ENCODE results near the gene GSK3A. TPM values are rescaled to one million over a fixed set of nuclear protein-coding genes. Genes with fewer than 3 reads are reported as not detected.

GSK3A gene
- total RNA-seq, 1 donor from 2014 or later = 50.3 TPM

DNA sequence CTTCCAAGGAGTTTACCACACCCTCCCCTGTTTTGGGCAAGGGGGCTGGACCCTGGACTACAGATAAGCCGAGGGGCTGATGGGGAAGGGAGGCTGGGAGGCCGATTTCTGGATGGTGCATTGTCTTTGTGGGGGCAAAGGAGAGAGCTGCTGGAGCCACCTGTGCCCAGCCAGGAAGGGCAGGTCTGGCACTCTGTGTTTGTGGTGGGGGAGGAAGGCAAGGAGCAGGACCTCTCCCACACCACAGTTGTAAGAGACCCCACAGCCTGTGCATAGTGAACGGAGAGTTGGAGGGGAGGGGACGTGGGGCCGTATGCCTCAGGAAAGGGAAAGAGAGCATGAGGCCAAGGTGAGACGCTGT, 43.6 kb upstream of the GSK3A start:
- no peak for FAIRE-seq
- H3K79me2 ChIP-seq (ENCODE audit: insufficient read depth, low read length) = peaks cover 51% of the 10 kb centered on the region
- H3K4me3 ChIP-seq (ENCODE audit: insufficient read depth, low read depth, low read length) = no peak overlapping the region
- no peak overlapping the region for H3K27ac Mint-ChIP-seq (ENCODE audit: unreplicated experiment)
- H4K20me1 ChIP-seq (ENCODE audit: insufficient read depth, low read length) = peaks cover 69% of the 10 kb centered on the region
- no peak overlapping the region for H2AFZ ChIP-seq (ENCODE audit: low read depth, low read length)
- no peaks in the 10 kb centered on the region for H3K9me3 ChIP-seq (ENCODE audit: insufficient read depth, low read depth, low read length)
- TF ChIP-seq CTCF (IDR thresholded peaks at IDR 0.05; ENCODE audit: insufficient read depth, low read depth, low read length) (no peak), EZH2 (IDR thresholded peaks at IDR 0.05; ENCODE audit: insufficient read depth, low read length) (no peak)
- DNase-seq (ENCODE audit: low read depth) = no peak
- peak overlapping the region; percentile 100 for H3K4me2 ChIP-seq (ENCODE audit: low read length)
- H3K27me3 Mint-ChIP-seq (ENCODE audit: low read depth, unreplicated experiment) = no peaks in the 10 kb centered on the region
- H3K9me3 Mint-ChIP-seq (ENCODE audit: unreplicated experiment) = peaks cover 2% of the 10 kb centered on the region
- peaks cover 4% of the 10 kb centered on the region for H3K36me3 Mint-ChIP-seq (ENCODE audit: low read depth, unreplicated experiment)
- no peak overlapping the region for H3K27ac ChIP-seq (ENCODE audit: low read depth, low read length)
- H3K4me1 Mint-ChIP-seq (ENCODE audit: low read depth, unreplicated experiment) = peaks cover 21% of the 10 kb centered on the region
- peaks cover 15% of the 10 kb centered on the region for H3K36me3 ChIP-seq (ENCODE audit: insufficient read depth, low read length)
- H3K4me3 Mint-ChIP-seq (ENCODE audit: unreplicated experiment) = peak overlapping the region; percentile 87
- peaks cover 45% of the 10 kb centered on the region for H3K4me1 ChIP-seq (ENCODE audit: insufficient read depth, low read length)
- peak overlapping the region; percentile 87 for H3K9ac ChIP-seq (ENCODE audit: low read length)
- no peaks in the 10 kb centered on the region for H3K27me3 ChIP-seq (ENCODE audit: insufficient read depth, low read length)

DNA sequence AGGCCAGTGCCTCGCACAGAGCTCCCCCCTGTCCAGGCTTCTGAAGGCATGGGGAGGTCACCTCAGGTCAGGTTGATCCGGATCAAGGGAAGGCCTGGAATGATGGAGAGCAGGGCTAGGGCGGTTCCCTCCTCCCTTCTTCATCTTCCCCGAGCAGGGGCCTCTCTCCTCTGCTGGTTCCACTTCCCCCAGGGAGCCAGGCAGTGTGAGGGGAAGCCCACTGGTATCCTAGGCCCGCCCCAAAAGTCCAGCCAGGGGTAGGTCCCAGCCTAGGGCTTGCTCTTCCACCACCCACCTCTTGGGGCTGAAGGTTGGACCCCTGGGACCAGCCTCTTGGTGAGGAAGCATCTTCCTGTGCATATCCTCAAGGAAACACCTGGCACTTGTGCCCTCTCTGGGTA, 43.1 kb upstream of the GSK3A start:
- DNase-seq (ENCODE audit: low read depth) (no peak), FAIRE-seq (no peak)
- Mint-ChIP-seq H3K4me3 (ENCODE audit: unreplicated experiment) (peak overlapping the region; percentile 87), H3K36me3 (ENCODE audit: low read depth, unreplicated experiment) (peaks cover 4% of the 10 kb centered on the region), H3K4me1 (ENCODE audit: low read depth, unreplicated experiment) (peaks cover 21% of the 10 kb centered on the region), H3K27me3 (ENCODE audit: low read depth, unreplicated experiment) (no peaks in the 10 kb centered on the region), H3K9me3 (ENCODE audit: unreplicated experiment) (peaks cover 2% of the 10 kb centered on the region), H3K27ac (ENCODE audit: unreplicated experiment) (no peak overlapping the region)
- peaks cover 66% of the 10 kb centered on the region for H4K20me1 ChIP-seq (ENCODE audit: insufficient read depth, low read length)
- no peaks in the 10 kb centered on the region for H3K9me3 ChIP-seq (ENCODE audit: insufficient read depth, low read depth, low read length)
- no peak overlapping the region for H3K27ac ChIP-seq (ENCODE audit: low read depth, low read length)
- peaks cover 13% of the 10 kb centered on the region for H3K36me3 ChIP-seq (ENCODE audit: insufficient read depth, low read length)
- H3K4me3 ChIP-seq (ENCODE audit: insufficient read depth, low read depth, low read length) = peak overlapping the region; percentile 73
- H2AFZ ChIP-seq (ENCODE audit: low read depth, low read length) = no peak overlapping the region
- H3K79me2 ChIP-seq (ENCODE audit: insufficient read depth, low read length) = peaks cover 51% of the 10 kb centered on the region
- peaks cover 45% of the 10 kb centered on the region for H3K4me1 ChIP-seq (ENCODE audit: insufficient read depth, low read length)
- peak overlapping the region; percentile 100 for H3K4me2 ChIP-seq (ENCODE audit: low read length)
- peak overlapping the region; percentile 87 for H3K9ac ChIP-seq (ENCODE audit: low read length)
- H3K27me3 ChIP-seq (ENCODE audit: insufficient read depth, low read length) = no peaks in the 10 kb centered on the region
- TF ChIP-seq EZH2 (IDR thresholded peaks at IDR 0.05; ENCODE audit: insufficient read depth, low read length) = no peak
- no peak for TF ChIP-seq CTCF (IDR thresholded peaks at IDR 0.05; ENCODE audit: insufficient read depth, low read depth, low read length)

- Histone ChIP-seq H3K9ac (ENCODE audit: low read length) (peak overlapping the region; percentile 87), H3K4me3 (ENCODE audit: insufficient read depth, low read depth, low read length) (peak overlapping the region; percentile 73), H3K27ac (ENCODE audit: low read depth, low read length) (peak overlapping the region; percentile 19), H3K27me3 (ENCODE audit: insufficient read depth, low read length) (no peaks in the 10 kb centered on the region), H2AFZ (ENCODE audit: low read depth, low read length) (no peak overlapping the region), H3K9me3 (ENCODE audit: insufficient read depth, low read depth, low read length) (no peaks in the 10 kb centered on the region), H3K36me3 (ENCODE audit: insufficient read depth, low read length) (peaks cover 12% of the 10 kb centered on the region), H4K20me1 (ENCODE audit: insufficient read depth, low read length) (peaks cover 59% of the 10 kb centered on the region), H3K4me2 (ENCODE audit: low read length) (peak overlapping the region; percentile 100), H3K4me1 (ENCODE audit: insufficient read depth, low read length) (peaks cover 46% of the 10 kb centered on the region), H3K79me2 (ENCODE audit: insufficient read depth, low read length) (peaks cover 49% of the 10 kb centered on the region)
- no peak for TF ChIP-seq CTCF (IDR thresholded peaks at IDR 0.05; ENCODE audit: insufficient read depth, low read depth, low read length)
- TF ChIP-seq EZH2 (IDR thresholded peaks at IDR 0.05; ENCODE audit: insufficient read depth, low read length) = no peak
- Mint-ChIP-seq H3K4me1 (ENCODE audit: low read depth, unreplicated experiment) (peaks cover 21% of the 10 kb centered on the region), H3K27ac (ENCODE audit: unreplicated experiment) (peak overlapping the region; percentile 70), H3K36me3 (ENCODE audit: low read depth, unreplicated experiment) (peaks cover 4% of the 10 kb centered on the region), H3K4me3 (ENCODE audit: unreplicated experiment) (peak overlapping the region; percentile 87), H3K27me3 (ENCODE audit: low read depth, unreplicated experiment) (no peaks in the 10 kb centered on the region), H3K9me3 (ENCODE audit: unreplicated experiment) (peaks cover 2% of the 10 kb centered on the region)
- no peak for DNase-seq (ENCODE audit: low read depth)
- no peak for FAIRE-seq
Measured at GRCh38 chr19:42284591-42285341, 42.4 kb upstream of the GSK3A start.
